ENCODE results near the gene SLC7A7. TPM values are rescaled to one million over a fixed set of nuclear protein-coding genes. Genes with fewer than 3 reads are reported as not detected.

SLC7A7 gene
- total RNA-seq = 2.0 and 7.1 TPM in 2 replicates

GRCh38 chr14:22814941-22815713 is at the start of gene SLC7A7:
TSS of gene SLC7A7 (minus strand) at chr14:22815435. CDS start at chr14:22813398, 2,037 bp downstream.

GRCh38 chr14:22836301-22837113 is 21.3 kb upstream of the SLC7A7 start, which contains the start of gene MMP14:
TSS of gene MMP14 (plus strand) at chr14:22836585. CDS start at chr14:22836818, 233 bp downstream.

GRCh38 chr14:22829661-22830442 is 14.6 kb upstream of the SLC7A7 start, which contains the start of gene MRPL52:
TSS of gene MRPL52 (plus strand) at chr14:22829887. CDS start at chr14:22829913, 26 bp downstream.

GRCh38 chr14:22766457-22767322 is 48.5 kb downstream of the SLC7A7 start, which contains the start of gene OXA1L:
TSS of gene OXA1L (plus strand) at chr14:22766688. CDS start at chr14:22766702, 14 bp downstream.

Other genes starting within 250 kb of the SLC7A7 start
- gene DAD1, start 226.2 kb downstream of the SLC7A7 start, total RNA-seq = 272 and 342 TPM in 2 replicates
- 26.6 and 35.7 TPM in 2 replicates for gene ABHD4, start 217.1 kb downstream of the SLC7A7 start, total RNA-seq
- under 0.01 TPM in 1 of 2 replicates, not detected in the other for gene OR6J1, start 171.1 kb downstream of the SLC7A7 start, total RNA-seq
- 45.5 and 75.6 TPM in 2 replicates for gene OXA1L, start 48.7 kb downstream of the SLC7A7 start, total RNA-seq
- gene MRPL52, start 14.5 kb upstream of the SLC7A7 start, total RNA-seq = 30.3 and 64.3 TPM in 2 replicates
- gene MMP14, start 21.1 kb upstream of the SLC7A7 start, total RNA-seq = 468 and 649 TPM in 2 replicates
- gene LRP10, start 56.3 kb upstream of the SLC7A7 start, total RNA-seq = 87.8 and 169 TPM in 2 replicates
- gene REM2, start 67.8 kb upstream of the SLC7A7 start, total RNA-seq = 0.17 and 0.29 TPM in 2 replicates
- gene RBM23, start 103.7 kb upstream of the SLC7A7 start, total RNA-seq = 61.5 and 79.3 TPM in 2 replicates
- gene PRMT5, start 113.9 kb upstream of the SLC7A7 start, total RNA-seq = 54.0 and 55.4 TPM in 2 replicates
- gene HAUS4, start 141.7 kb upstream of the SLC7A7 start, total RNA-seq = 39.9 and 64.4 TPM in 2 replicates
- 17.0 and 47.6 TPM in 2 replicates for gene AJUBA, start 167.1 kb upstream of the SLC7A7 start, total RNA-seq
- 9.5 and 17.7 TPM in 2 replicates for gene C14orf93, start 194.7 kb upstream of the SLC7A7 start, total RNA-seq
- 189 and 240 TPM in 2 replicates for gene PSMB5, start 219.5 kb upstream of the SLC7A7 start, total RNA-seq
- gene PSMB11, start 226.8 kb upstream of the SLC7A7 start, total RNA-seq = under 0.01 TPM in 1 of 2 replicates, not detected in the other
- 4.7 and 13.6 TPM in 2 replicates for gene CDH24, start 242.1 kb upstream of the SLC7A7 start, total RNA-seq

Measured in smooth muscle cell of trachea (primary cell).